H9 (cell line): ENCODE results near the gene AKT3. TPM values are rescaled to one million over a fixed set of nuclear protein-coding genes. Genes with fewer than 3 reads are reported as not detected.

Source experiments
- DNase-seq: peaks from one replicate; pipeline ENCODE4 v3.0.0-alpha.2; 2017
- H2AFZ ChIP-seq: one replicate; pipeline ENCODE4 v1.6.1; 2013; ENCODE audit warnings: mild to moderate bottlenecking, low read length, control low read depth, moderate library complexity
- H2AK5ac ChIP-seq: 2 replicates; pipeline ENCODE4 v1.6.1; 2013; ENCODE audit warnings: low read length, control low read depth, mixed read lengths; ENCODE audit not compliant: insufficient read length
- H2BK120ac ChIP-seq: one replicate; pipeline ENCODE4 v1.6.1; 2013; ENCODE audit warnings: low read depth, mild to moderate bottlenecking, low read length, control low read depth, inconsistent platforms; ENCODE audit not compliant: poor library complexity, severe bottlenecking
- H2BK12ac ChIP-seq: 2 replicates; pipeline ENCODE4 v1.6.1; 2013; ENCODE audit warnings: low read length, control low read depth, mixed read lengths, low read depth; ENCODE audit not compliant: insufficient read length
- H2BK15ac ChIP-seq: 2 replicates; pipeline ENCODE4 v1.6.1; 2013; ENCODE audit warnings: low read depth, low read length, control low read depth
- H2BK20ac ChIP-seq: one replicate; pipeline ENCODE4 v1.6.1; 2013; ENCODE audit warnings: low read depth, mild to moderate bottlenecking, low read length, control low read depth, inconsistent platforms; ENCODE audit not compliant: poor library complexity, severe bottlenecking
- H2BK5ac ChIP-seq: 2 replicates; pipeline ENCODE4 v1.6.1; 2013; ENCODE audit warnings: low read length, control low read depth, mixed read lengths; ENCODE audit not compliant: insufficient read length
- H3K14ac ChIP-seq: 2 replicates; pipeline ENCODE4 v1.6.1; 2013; ENCODE audit warnings: low read length, control low read depth; ENCODE audit not compliant: insufficient read depth
- H3K18ac ChIP-seq: 2 replicates; pipeline ENCODE4 v1.6.1; 2013; ENCODE audit warnings: low read depth, mild to moderate bottlenecking, mixed read lengths, low read length, control low read depth; ENCODE audit not compliant: insufficient read length
- H3K23ac ChIP-seq: 2 replicates; pipeline ENCODE4 v1.6.1; 2013; ENCODE audit warnings: low read length, control low read depth, mixed read lengths, low read depth; ENCODE audit not compliant: insufficient read length
- H3K23me2 ChIP-seq: 2 replicates; pipeline ENCODE4 v1.6.1; 2013; ENCODE audit warnings: low read depth, mild to moderate bottlenecking, mixed read lengths, low read length, control low read depth; ENCODE audit not compliant: insufficient read length, poor library complexity, severe bottlenecking
- H3K27ac ChIP-seq: 2 replicates; pipeline ENCODE4 v1.5.1; 2013; ENCODE audit warnings: low read length, control low read depth, mixed read lengths, low read depth; ENCODE audit not compliant: insufficient read length
- H3K27me3 ChIP-seq: 2 replicates; pipeline ENCODE4 v1.6.1; 2013; ENCODE audit warnings: low read length, control low read depth, inconsistent platforms; ENCODE audit not compliant: insufficient read depth
- H3K4ac ChIP-seq: 2 replicates; pipeline ENCODE4 v1.6.1; 2013; ENCODE audit warnings: low read depth, mild to moderate bottlenecking, control low read depth, inconsistent platforms, low read length, moderate library complexity
- H3K4me1 ChIP-seq: 2 replicates; pipeline ENCODE4 v1.6.1; 2013; ENCODE audit warnings: low read length, control low read depth, inconsistent platforms; ENCODE audit not compliant: insufficient read depth
- H3K4me2 ChIP-seq: 2 replicates; pipeline ENCODE4 v1.6.1; 2013; ENCODE audit warnings: low read length, control low read depth, mixed read lengths; ENCODE audit not compliant: insufficient read length, insufficient read depth
- H3K56ac ChIP-seq: 2 replicates; pipeline ENCODE4 v1.6.1; 2013; ENCODE audit warnings: low read depth, mild to moderate bottlenecking, mixed read lengths, low read length, control low read depth; ENCODE audit not compliant: insufficient read length
- H3K79me1 ChIP-seq: 2 replicates; pipeline ENCODE4 v1.6.1; 2013; ENCODE audit warnings: low read depth, mild to moderate bottlenecking, moderate library complexity, low read length, control low read depth, inconsistent platforms; ENCODE audit not compliant: insufficient read depth, poor library complexity, severe bottlenecking
- H3K79me2 ChIP-seq: 2 replicates; pipeline ENCODE4 v1.6.1; 2013; ENCODE audit warnings: low read length, control low read depth, inconsistent platforms; ENCODE audit not compliant: insufficient read depth
- H3K9ac ChIP-seq: 2 replicates; pipeline ENCODE4 v1.6.1; 2013; ENCODE audit warnings: low read length, control low read depth, mixed read lengths; ENCODE audit not compliant: insufficient read length; ENCODE audit errors: extremely low read depth
- H3K9me3 ChIP-seq: one replicate; pipeline ENCODE4 v1.6.1; 2013; ENCODE audit warnings: low read depth, low read length, inconsistent platforms; ENCODE audit not compliant: control insufficient read depth
- H3T11ph ChIP-seq: one replicate; pipeline ENCODE4 v1.6.1; 2013; ENCODE audit warnings: mild to moderate bottlenecking, low read length, control low read depth, inconsistent platforms
- H4K20me1 ChIP-seq: one replicate; pipeline ENCODE4 v1.6.1; 2013; ENCODE audit not compliant: control insufficient read depth, insufficient read length, insufficient read depth
- H4K5ac ChIP-seq: 2 replicates; pipeline ENCODE4 v1.6.1; 2013; ENCODE audit warnings: low read depth, mild to moderate bottlenecking, mixed read lengths, low read length, control low read depth; ENCODE audit not compliant: insufficient read length
- H4K8ac ChIP-seq: replicated peaks from 2 replicates; pipeline ENCODE4 v1.6.1; 2013; ENCODE audit warnings: low read length, control low read depth, mixed read lengths, low read depth; ENCODE audit not compliant: insufficient read length
- H4K91ac ChIP-seq: 2 replicates; pipeline ENCODE4 v1.6.1; 2013; ENCODE audit warnings: low read depth, mild to moderate bottlenecking, moderate library complexity, mixed read lengths, low read length, control low read depth; ENCODE audit not compliant: insufficient read length
- H3K27ac Mint-ChIP-seq, 3 experiments: 2 replicates in 2 of 3; 3 replicates in 1 of 3; pipeline ENCODE4 v1.8.0; 2020 to 2021; ENCODE audit warnings: mixed read lengths in 3 of 3, mild to moderate bottlenecking in 1 of 3, moderate library complexity in 1 of 3
- H3K27me3 Mint-ChIP-seq: 2 replicates; pipeline ENCODE4 v1.8.0; 2021; ENCODE audit warnings: low read depth, mild to moderate bottlenecking, moderate library complexity, mixed read lengths
- H3K36me3 Mint-ChIP-seq, 3 experiments: 2 replicates in 2 of 3; 3 replicates in 1 of 3; pipeline ENCODE4 v1.8.0; 2020 to 2021; ENCODE audit warnings: low read depth in 3 of 3, mixed read lengths in 3 of 3; ENCODE audit not compliant: insufficient read depth in 1 of 3
- H3K4me1 Mint-ChIP-seq, 2 experiments: 2 replicates each; pipeline ENCODE4 v1.8.0; 2020; ENCODE audit warnings: mixed read lengths in 2 of 2
- H3K4me3 Mint-ChIP-seq, 2 experiments: 2 replicates in 1 of 2; 3 replicates in 1 of 2; pipeline ENCODE4 v1.8.0; 2020 to 2021; ENCODE audit warnings: mild to moderate bottlenecking in 2 of 2, mixed read lengths in 2 of 2, moderate library complexity in 1 of 2
- H3K9me3 Mint-ChIP-seq, 2 experiments: 2 replicates in 1 of 2; 3 replicates in 1 of 2; pipeline ENCODE4 v1.8.0; 2020; ENCODE audit warnings: mild to moderate bottlenecking in 2 of 2, mixed read lengths in 2 of 2, moderate library complexity in 1 of 2
- CTCF ChIP-seq: fragments of 200-600 bp; sonication (generic); conservative IDR thresholded peaks from 3 replicates; pipeline ENCODE4 v1.8.0; 2021; ENCODE audit warnings: antibody characterized with exemption, mild to moderate bottlenecking
- WGBS: extraction: QIAGEN DNeasy Blood & Tissue Kit; methylation state at CpG from one replicate; pipeline ENCODE4 v1.1.7; 2013; ENCODE audit warnings: missing lambda C conversion rate, low lambda C conversion rate, mixed read lengths; ENCODE audit not compliant: insufficient read length; ENCODE audit errors: extremely low coverage; 5-methylcytosine and 5-hydroxymethylcytosine counted together
- total RNA-seq: library from RNA; stranded (reverse); gene quantifications from 2 replicates; pipeline ENCODE4 v1.2.1, GENCODE V29; 2021

AKT3 gene
- total RNA-seq, 1 experiment from 2014 or later: 27.8 TPM

GRCh38 chr1:243667591-243667990, 182.5 kb downstream of the AKT3 start:
- H3K23ac ChIP-seq: no peak overlapping the region
- no peak overlapping the region for H4K8ac ChIP-seq
- H3K56ac ChIP-seq: no peak overlapping the region
- no peak overlapping the region for H3K9ac ChIP-seq
- H4K20me1 ChIP-seq: no peaks in the 10 kb centered on the region
- no peak overlapping the region for H2BK15ac ChIP-seq
- H3K27me3 ChIP-seq: no peaks in the 10 kb centered on the region
- WGBS: no CpG with 5 or more reads among the region's 2 CpGs
- no peak overlapping the region for H2AFZ ChIP-seq
- Mint-ChIP-seq H3K4me1 (peaks cover 4 to 9% of the 10 kb centered on the region in 2 experiments), H3K27ac (peak overlapping the region in 1 of 3 experiments; percentile 50; a peak in 2 of 7 replicates), H3K4me3 (peak overlapping the region in 1 of 2 experiments; percentile 7; a peak in 2 of 5 replicates), H3K9me3 (no peaks in the 10 kb centered on the region), H3K36me3 (peaks cover 2 to 7% (median 3%) of the 10 kb centered on the region in 3 experiments; a peak in 5 of 7 replicates), H3K27me3 (no peaks in the 10 kb centered on the region)
- H3K23me2 ChIP-seq: no peaks in the 10 kb centered on the region
- no peak overlapping the region for H2BK5ac ChIP-seq
- H3K27ac ChIP-seq: no peak overlapping the region
- H4K91ac ChIP-seq: no peak overlapping the region
- DNase-seq: peak; percentile 28
- no peak overlapping the region for H3K4ac ChIP-seq
- no peak overlapping the region for H3K18ac ChIP-seq
- H3K79me1 ChIP-seq: no peaks in the 10 kb centered on the region
- no peak for TF ChIP-seq CTCF
- no peak overlapping the region for H2AK5ac ChIP-seq
- H3K4me1 ChIP-seq: peaks cover 3% of the 10 kb centered on the region; the same call in 1 of the 2 replicates
- no peaks in the 10 kb centered on the region for H3K9me3 ChIP-seq
- H2BK12ac ChIP-seq: no peak overlapping the region
- H3K14ac ChIP-seq: no peak overlapping the region
- H2BK120ac ChIP-seq: no peak overlapping the region
- no peaks in the 10 kb centered on the region for H3K79me2 ChIP-seq
- H3K4me2 ChIP-seq: no peak overlapping the region
- H2BK20ac ChIP-seq: no peak overlapping the region
- no peak overlapping the region for H4K5ac ChIP-seq
- H3T11ph ChIP-seq: no peak overlapping the region
